Endothelial cell of umbilical vein (primary cell): ENCODE results near the gene SFR1. TPM values are rescaled to one million over a fixed set of nuclear protein-coding genes. Genes with fewer than 3 reads are reported as not detected.

Experiments used
- BruUV-seq: library from RNA; stranded (reverse); fragments of 400-500 nt; replicated peaks from 2 replicates; lab custom pipeline; 2021; lab: Mats Ljungman, UMichigan
- CTCF ChIA-PET: fragments of 300-600, 350-600 bp; sonication (Branson Sonifier 250); formaldehyde crosslinking; loops from one replicate; lab custom pipeline; 2021; ENCODE audit warnings: antibody characterized with exemption, inconsistent platforms; lab: Charles Lee
- POLR2A ChIA-PET: fragments of 300-600, 350-600 bp; sonication (Branson Sonifier 250); formaldehyde crosslinking; loops from one replicate; lab custom pipeline; 2021; ENCODE audit warnings: antibody characterized with exemption, inconsistent platforms; lab: Charles Lee
- DNase-seq: peaks from one replicate; pipeline ENCODE4 v3.0.0-alpha.2; 2011; ENCODE audit warnings: low read depth, low spot score
- FAIRE-seq: peaks from 2 replicates; lab custom pipeline; 2011; peaks lifted over from hg19 to GRCh38; lab: Jason Lieb, UNC
- H2AFZ ChIP-seq: 2 replicates; pipeline ENCODE4 v1.6.0; 2012; ENCODE audit warnings: low read depth, low read length, control low read depth, inconsistent platforms
- H3K27ac ChIP-seq: 2 replicates; pipeline ENCODE4 v1.5.1; 2011; ENCODE audit warnings: low read depth, mild to moderate bottlenecking, control low read depth, low read length, moderate library complexity; ENCODE audit not compliant: insufficient read depth
- H3K27me3 ChIP-seq, 2 experiments: 2 replicates each; pipeline versions ENCODE4 v1.6.0 to v1.6.1; 2011; ENCODE audit warnings: low read length in 2 of 2, mixed read lengths in 1 of 2; ENCODE audit not compliant: control insufficient read depth in 2 of 2, insufficient read depth in 2 of 2
- H3K36me3 ChIP-seq, 2 experiments: 2 replicates in 1 of 2; 3 replicates in 1 of 2; pipeline ENCODE4 v1.5.1; 2011; ENCODE audit warnings: low read length in 2 of 2, mild to moderate bottlenecking in 1 of 2, moderate library complexity in 1 of 2; ENCODE audit not compliant: control insufficient read depth in 2 of 2, insufficient read depth in 2 of 2; ENCODE audit errors: extremely low read depth in 1 of 2
- H3K4me1 ChIP-seq: 3 replicates; pipeline ENCODE4 v1.5.1; 2011; ENCODE audit warnings: mild to moderate bottlenecking, low read length; ENCODE audit not compliant: control insufficient read depth, insufficient read depth; ENCODE audit errors: extremely low read depth
- H3K4me2 ChIP-seq: 2 replicates; pipeline ENCODE4 v1.6.1; 2011; ENCODE audit warnings: low read length, control low read depth, mixed read lengths; ENCODE audit not compliant: insufficient read depth
- H3K4me3 ChIP-seq, 3 experiments: fragments of 200-600 bp in 1 of 3; sonication (generic), shearing (Covaris generic) in 1 of 3; replicated peaks in 1 of 3; 2 replicates each; pipeline ENCODE4 v1.5.1; 2011 to 2016; ENCODE audit warnings: control low read depth in 3 of 3, low read length in 3 of 3, mild to moderate bottlenecking in 2 of 3, inconsistent platforms in 1 of 3, low read depth in 1 of 3, moderate library complexity in 1 of 3; ENCODE audit not compliant: insufficient read depth in 1 of 3
- H3K79me2 ChIP-seq: 2 replicates; pipeline ENCODE4 v1.6.0; 2012; ENCODE audit warnings: low read length, inconsistent platforms; ENCODE audit not compliant: control insufficient read depth, insufficient read depth
- H3K9ac ChIP-seq: replicated peaks from 2 replicates; pipeline ENCODE3; 2011; ENCODE audit warnings: low read length, control low read depth; ENCODE audit not compliant: insufficient read depth; ENCODE audit errors: extremely low read depth
- H3K9me1 ChIP-seq: replicated peaks from 3 replicates; pipeline ENCODE4 v1.6.0; 2011; ENCODE audit warnings: mild to moderate bottlenecking, low read length; ENCODE audit not compliant: control insufficient read depth, insufficient read depth; ENCODE audit errors: extremely low read depth
- H3K9me3 ChIP-seq: replicated peaks from 2 replicates; pipeline ENCODE4 v1.5.1; 2012; ENCODE audit warnings: low read length, inconsistent platforms; ENCODE audit not compliant: control insufficient read depth, insufficient read depth
- H4K20me1 ChIP-seq: replicated peaks from 2 replicates; pipeline ENCODE3; 2011; ENCODE audit warnings: mild to moderate bottlenecking, low read length; ENCODE audit not compliant: control insufficient read depth, insufficient read depth; ENCODE audit errors: extremely low read depth
- CTCF ChIP-seq, 2 donors: IDR thresholded peaks; 1 replicate in 1 of 2; 2 replicates in 1 of 2; pipeline ENCODE4 v1.5.1; 2011; ENCODE audit warnings: low read length in 2 of 2, mild to moderate bottlenecking in 2 of 2, moderate library complexity in 2 of 2, control low read depth in 1 of 2, inconsistent platforms in 1 of 2, low read depth in 1 of 2; ENCODE audit not compliant: insufficient read depth in 1 of 2; ENCODE audit errors: extremely low read depth in 1 of 2
- EZH2 ChIP-seq: IDR thresholded peaks from 2 replicates; pipeline ENCODE4 v1.6.1; 2012; ENCODE audit warnings: borderline replicate concordance, low read depth, mild to moderate bottlenecking, moderate library complexity, low read length, inconsistent platforms; ENCODE audit not compliant: severe bottlenecking
- FOS ChIP-seq: IDR thresholded peaks from 2 replicates; pipeline ENCODE4 v1.6.1; 2011; ENCODE audit warnings: mild to moderate bottlenecking, low read length, moderate library complexity, borderline replicate concordance; ENCODE audit not compliant: insufficient read depth
- GATA2 ChIP-seq: IDR thresholded peaks from 2 replicates; pipeline ENCODE4 v1.7.0; 2011; ENCODE audit warnings: low read depth, mild to moderate bottlenecking, moderate library complexity, mixed read lengths, low read length; ENCODE audit not compliant: insufficient read length, insufficient read depth
- JUN ChIP-seq: IDR thresholded peaks from 2 replicates; pipeline ENCODE4 v1.6.1; 2011; ENCODE audit warnings: borderline replicate concordance, low read depth; ENCODE audit not compliant: insufficient read length, insufficient read depth
- MAX ChIP-seq: IDR thresholded peaks from 2 replicates; pipeline ENCODE4 v1.6.1; 2011; ENCODE audit not compliant: insufficient read depth, insufficient read length
- MYC ChIP-seq: IDR thresholded peaks from one replicate; pipeline ENCODE4 v1.6.1; 2011; ENCODE audit warnings: mild to moderate bottlenecking, low read depth, low read length
- POLR2A ChIP-seq: IDR thresholded peaks from 2 replicates; pipeline ENCODE4 v1.6.1; 2012; ENCODE audit warnings: low read depth, mild to moderate bottlenecking, control low read depth, low read length
- POLR2AphosphoS5 ChIP-seq: IDR thresholded peaks from 2 replicates; pipeline ENCODE4 v1.6.1; 2012; ENCODE audit warnings: low read depth, mild to moderate bottlenecking, control low read depth, low read length, moderate library complexity; ENCODE audit not compliant: insufficient read depth
- dilution Hi-C: fragments of 300-500 bp; cut with MboI; formaldehyde crosslinking; loops from one replicate; pipeline ENCODE4 v1.15.0; 2019; ENCODE audit warnings: low sequenced_read_pairs; ENCODE audit not compliant: extremely low pct_ligation_motif_present
- intact Hi-C: fragments of 100-400 bp; cut with micrococcal nuclease; formaldehyde crosslinking; loops from one replicate; pipeline ENCODE4 v1.10.0; 2022
- polyA plus RNA-seq, 4 experiments: library from polyadenylated mRNA; depleted of rRNA in 3 of 4; stranded (reverse) in 3 of 4; unstranded in 1 of 4; fragments of >200 nt; gene quantifications; 2 replicates each; pipeline versions ENCODE4 v1.2.1 to v1.2.3, GENCODE V29; 2011 to 2012; ENCODE audit warnings: missing spikeins in 1 of 4
- total RNA-seq: library from RNA; stranded (reverse); gene quantifications from 2 replicates; pipeline ENCODE4 v1.2.3, GENCODE V29; 2021

Gene SFR1
- total and polyA plus RNA-seq, 2 donors (not counting 3 experiments of a cell fraction or from before 2014, with no cell fraction given) = 3.6 to 8.9 TPM

- no TSS peak for BruUV-seq
- POLR2A ChIA-PET = no interaction called here
- no peaks in the 10 kb centered on the region for H3K27me3 ChIP-seq
- no peaks in the 10 kb centered on the region for H4K20me1 ChIP-seq
- no peak overlapping the region for H2AFZ ChIP-seq
- H3K4me1 ChIP-seq = peaks cover 2% of the 10 kb centered on the region
- H3K9ac ChIP-seq = no peak overlapping the region
- no peaks in the 10 kb centered on the region for H3K9me3 ChIP-seq
- TF ChIP-seq POLR2AphosphoS5 (no peak), FOS (peak; percentile 27)
- H3K36me3 ChIP-seq = no peaks in the 10 kb centered on the region
- dilution Hi-C loops (no loop called here), intact Hi-C loops (no loop called here)
- DNase-seq = peak; percentile 29
- H3K79me2 ChIP-seq = no peaks in the 10 kb centered on the region
- no peak overlapping the region for H3K27ac ChIP-seq
- no peak for FAIRE-seq
- CTCF ChIA-PET = interaction anchor here (1.2 to 1.8 kb wide), 3 partner anchors 29 to 79 kb away, joined by 3 to 6 read pairs (median 5); no protein-coding TSS in a partner anchor
- H3K4me2 ChIP-seq = no peak overlapping the region
- no peaks in the 10 kb centered on the region for H3K9me1 ChIP-seq
- no peak overlapping the region for H3K4me3 ChIP-seq
These were observed 6.2 kb downstream of the SFR1 start for GRCh38 chr10:104128214-104128613.

GRCh38 chr10:104130041-104130440, 8.1 kb downstream of the SFR1 start:
- ChIA-PET CTCF (interaction anchor here (0.6 to 1.2 kb wide), 3 partner anchors 11 to 246 kb away, joined by 3 read pairs; no protein-coding TSS in a partner anchor), POLR2A (no interaction called here)
- no peaks in the 10 kb centered on the region for H4K20me1 ChIP-seq
- no peak overlapping the region for H3K27ac ChIP-seq
- FAIRE-seq (no peak), DNase-seq (peak; percentile 54)
- H2AFZ ChIP-seq = no peak overlapping the region
- H3K4me2 ChIP-seq = no peak overlapping the region
- dilution Hi-C loops = no loop called here
- H3K27me3 ChIP-seq = no peaks in the 10 kb centered on the region
- no TSS peak for BruUV-seq
- H3K9ac ChIP-seq = no peak overlapping the region
- no peaks in the 10 kb centered on the region for H3K9me1 ChIP-seq
- TF ChIP-seq EZH2 (no peak), POLR2A (no peak), JUN (no peak), CTCF (IDR thresholded peaks at IDR 0.05; ENCODE audit: extremely low read depth in 1 of 2, insufficient read depth in 1 of 2, low read depth in 1 of 2, low read length in 2 of 2) (no peak), MAX (no peak), FOS (no peak), MYC (no peak), POLR2AphosphoS5 (no peak), GATA2 (no peak)
- no peaks in the 10 kb centered on the region for H3K9me3 ChIP-seq
- no peaks in the 10 kb centered on the region for H3K79me2 ChIP-seq
- H3K4me1 ChIP-seq = no peaks in the 10 kb centered on the region
- intact Hi-C loops = no loop called here
- H3K4me3 ChIP-seq = no peak overlapping the region
- H3K36me3 ChIP-seq = no peaks in the 10 kb centered on the region
